GM21576 (cell line): ENCODE results near the gene EMILIN2.
"Not testable (repeated sequence)": the region's sequence is repeated elsewhere in the genome, so short reads cannot be mapped to it uniquely, and the experiment has no call there.

Experiments
- ATAC-seq: cut with Tn5 transposase; IDR thresholded peaks from one replicate; pipeline ENCODE4 v1.9.1; 2021; ENCODE audit warnings: mild to moderate bottlenecking, moderate library complexity; ENCODE audit not compliant: unreplicated experiment

EMILIN2 gene

DNA sequence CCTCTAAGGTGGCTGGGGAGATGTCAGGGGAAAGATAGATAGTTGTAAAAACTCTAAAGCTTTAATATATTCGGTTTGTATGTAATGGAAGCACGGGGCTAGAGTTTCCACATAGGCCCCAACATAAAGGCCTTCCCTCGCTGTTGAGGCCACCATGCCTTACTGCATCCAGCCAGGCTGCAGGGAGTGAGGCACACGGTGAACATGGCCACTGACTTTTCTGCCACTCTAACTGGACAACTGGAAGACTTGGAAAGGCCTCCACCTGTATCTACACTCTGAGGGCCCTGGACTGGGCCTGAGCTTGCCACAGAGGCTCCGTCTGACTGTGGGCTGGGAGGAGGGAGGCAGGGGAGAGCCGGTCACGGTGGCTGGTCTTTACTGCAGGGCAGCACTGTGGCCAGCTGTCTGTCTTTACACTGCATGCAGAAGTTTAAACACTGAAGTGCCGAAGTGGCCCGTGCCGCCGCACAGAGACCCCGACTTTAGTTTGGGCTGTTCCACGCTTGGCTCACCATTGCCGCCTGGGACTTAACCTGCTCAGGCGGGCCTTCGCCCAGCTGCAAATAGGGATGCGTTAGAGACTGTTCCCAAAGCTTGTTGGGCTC lies 66.7 kb downstream of the EMILIN2 start:
- ATAC-seq = no peak

DNA sequence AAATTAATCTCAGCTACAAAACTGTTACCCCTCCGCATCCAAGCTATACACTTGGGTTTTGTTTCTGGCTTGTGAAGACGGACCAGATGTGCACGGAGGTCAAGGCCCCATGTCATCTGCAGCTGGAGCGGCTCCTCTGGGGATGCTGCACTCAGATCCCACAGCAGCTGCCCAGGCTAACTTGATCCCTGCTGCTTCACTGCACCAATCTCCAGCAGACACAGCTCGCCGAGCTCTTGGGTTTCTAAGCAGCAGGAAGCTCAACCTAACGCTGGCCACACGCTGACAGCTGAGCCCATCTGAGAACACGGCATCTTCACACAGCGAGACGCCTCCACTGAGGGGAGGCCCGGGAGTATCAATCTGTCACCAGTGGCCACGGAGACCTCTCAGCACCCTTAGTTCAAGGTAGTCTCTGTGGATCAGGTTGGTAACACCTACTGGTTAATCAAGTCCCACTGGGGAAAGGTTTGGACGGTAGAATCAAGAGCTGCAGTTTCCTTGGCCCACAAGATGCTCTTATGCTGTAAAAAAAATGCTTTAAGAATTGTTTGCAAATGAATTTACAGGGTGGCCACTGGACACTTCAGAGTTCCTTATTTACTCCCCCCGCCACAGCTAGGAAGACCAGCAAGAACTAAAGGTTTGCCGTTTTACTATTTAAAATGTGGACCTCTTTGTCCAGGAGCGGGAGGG lies 67.5 kb downstream of the EMILIN2 start:
- ATAC-seq = no peak

DNA sequence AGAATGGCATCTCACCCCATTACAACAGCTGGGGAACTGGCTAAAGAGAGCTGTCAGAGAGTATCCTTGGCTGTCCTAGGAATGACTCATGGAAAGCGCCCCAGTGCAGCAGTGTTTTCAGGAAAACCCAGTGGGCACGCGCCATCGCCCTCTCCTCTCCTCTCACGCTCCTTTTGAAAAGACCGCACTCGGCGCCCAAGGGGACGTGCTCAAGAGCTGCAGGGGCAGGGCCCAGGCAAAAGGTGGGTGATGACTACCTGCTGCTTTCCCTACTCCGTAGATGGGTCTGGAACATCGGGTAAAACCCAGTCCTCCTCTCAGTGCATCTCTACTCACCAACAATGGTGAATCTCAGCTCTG lies 68.1 kb downstream of the EMILIN2 start:
- ATAC-seq = no peak

- not testable (repeated sequence) for ATAC-seq
These were observed 68.7 kb downstream of the EMILIN2 start for GRCh38 chr18:2915486-2915885.

GRCh38 chr18:2916184-2916583 lies 69.4 kb downstream of the EMILIN2 start:
- ATAC-seq = no peak

- ATAC-seq = peak; percentile 56
These were observed 70.6 kb downstream of the EMILIN2 start for GRCh38 chr18:2917259-2918047.

- ATAC-seq = no peak
These were observed 72.2 kb downstream of the EMILIN2 start for GRCh38 chr18:2918761-2919550.

DNA sequence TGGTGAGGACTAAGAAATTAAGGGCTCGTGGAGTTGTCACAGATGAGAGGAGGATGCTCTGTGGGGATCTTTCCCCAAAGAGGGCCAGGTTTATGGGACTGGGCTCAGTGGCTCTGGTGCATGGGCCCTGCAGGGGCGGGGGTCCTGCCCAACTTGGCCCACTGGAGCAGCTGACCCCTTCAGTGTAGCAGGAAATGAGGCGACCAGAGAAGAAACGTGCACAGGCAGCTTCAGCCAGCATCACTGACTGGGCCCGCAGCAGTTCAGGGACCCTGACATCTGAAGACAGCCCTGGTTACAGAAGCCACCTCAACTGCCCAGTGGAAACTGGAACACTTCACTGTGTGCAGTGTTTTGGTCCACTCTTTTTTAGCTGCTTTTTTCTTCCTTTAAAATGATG lies 72.8 kb downstream of the EMILIN2 start:
- no peak for ATAC-seq

DNA sequence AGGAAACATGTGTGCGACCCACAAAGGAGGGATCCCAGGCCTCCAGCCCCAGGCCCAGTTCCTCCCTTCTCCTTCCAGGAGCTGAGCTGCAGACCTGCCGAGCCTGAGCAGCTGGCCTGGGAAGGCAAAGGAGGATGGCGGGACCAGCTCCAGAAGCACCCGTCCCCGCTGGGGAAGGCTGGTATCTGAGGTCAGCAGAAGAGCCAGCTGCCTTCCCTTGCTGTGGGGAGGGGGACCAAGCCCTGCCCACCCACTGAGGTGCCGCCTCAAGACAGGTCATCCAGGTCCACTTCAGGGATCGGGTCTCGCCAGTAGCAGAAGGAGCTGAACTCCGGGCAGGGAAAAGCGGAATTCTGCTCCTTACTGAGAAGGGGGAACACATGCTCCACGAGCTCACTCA lies 73.2 kb downstream of the EMILIN2 start:
- no peak for ATAC-seq

- no peak for ATAC-seq
These were observed 73.9 kb downstream of the EMILIN2 start for GRCh38 chr18:2920546-2921343.

DNA sequence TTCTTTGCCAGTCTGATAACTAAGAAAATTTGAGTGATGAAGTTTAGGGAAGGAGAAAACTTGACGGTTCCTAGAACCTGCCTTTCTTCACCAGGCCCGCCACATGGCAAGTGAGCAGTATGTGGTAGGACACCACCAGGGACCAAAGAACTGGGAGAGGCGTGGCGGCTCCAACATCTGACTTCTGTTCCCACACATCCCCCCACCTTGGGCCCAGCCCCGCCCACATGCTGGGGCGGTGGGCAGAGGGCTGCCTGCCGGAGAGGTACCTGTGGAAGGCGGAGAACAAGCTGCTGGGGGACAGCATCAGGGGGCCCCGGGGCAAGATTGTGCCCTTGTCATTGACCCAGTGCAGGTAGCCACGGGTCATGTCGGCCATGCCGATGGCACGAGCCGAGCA lies 75.0 kb downstream of the EMILIN2 start:
- ATAC-seq = no peak

DNA sequence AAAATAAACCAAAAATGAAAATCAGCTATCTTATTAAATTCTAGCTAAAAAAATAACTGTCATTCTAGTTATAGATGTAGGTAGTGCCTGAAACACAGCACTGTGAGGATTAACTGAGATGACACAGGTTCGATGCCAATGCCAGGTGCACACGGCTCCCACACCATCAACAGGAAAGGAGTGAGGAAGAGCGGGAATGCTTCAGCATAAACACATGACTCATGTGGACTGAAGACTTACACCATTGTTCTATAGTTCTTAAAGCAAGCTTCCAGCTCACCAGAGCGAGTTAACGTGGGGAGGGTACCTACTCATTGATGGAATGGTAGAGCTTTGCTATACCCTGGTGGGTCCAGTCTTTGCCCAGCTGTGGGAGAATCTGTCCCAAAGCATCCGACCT lies 76.7 kb downstream of the EMILIN2 start:
- ATAC-seq = no peak

DNA sequence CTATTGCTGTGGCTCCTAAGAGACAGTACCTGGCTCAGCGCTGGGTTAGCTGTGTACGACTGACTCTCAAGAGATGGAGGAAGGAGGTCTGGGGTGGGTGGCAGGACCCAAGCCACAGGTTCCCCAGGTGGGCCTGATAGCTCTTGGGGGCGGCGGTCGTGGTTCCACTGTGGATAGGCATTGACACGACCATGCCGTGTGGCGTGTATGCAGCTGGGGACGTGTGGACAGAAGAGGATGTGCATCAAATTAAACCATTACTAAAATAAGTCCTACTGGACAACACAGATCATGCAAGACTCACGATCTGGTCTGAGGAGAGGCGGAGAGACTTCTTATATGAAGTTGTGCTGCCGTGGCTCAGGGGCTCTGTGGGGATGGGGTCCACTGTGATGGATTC lies 78.1 kb downstream of the EMILIN2 start:
- ATAC-seq = no peak

GRCh38 chr18:2926528-2926927 lies 79.7 kb downstream of the EMILIN2 start:
- ATAC-seq = no peak

DNA sequence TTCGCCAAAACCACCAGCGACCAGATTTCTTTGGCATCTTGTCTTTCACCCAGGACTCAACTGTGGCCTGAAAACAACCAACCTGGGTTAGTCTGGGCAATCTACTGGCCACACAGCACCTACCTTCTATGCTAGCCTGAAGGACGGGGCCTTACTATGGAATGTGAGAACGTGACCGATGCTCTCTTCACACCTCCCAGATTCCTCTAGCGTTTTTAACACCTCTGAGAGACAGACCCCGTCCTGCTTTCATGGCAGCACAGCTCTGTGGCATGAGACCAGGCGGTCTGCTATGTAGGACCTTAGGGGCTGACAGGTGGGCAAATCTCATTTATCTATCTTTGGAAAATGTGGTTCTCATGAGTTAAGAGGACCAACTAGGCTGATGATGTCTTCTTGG lies 80.9 kb downstream of the EMILIN2 start:
- no peak for ATAC-seq

DNA sequence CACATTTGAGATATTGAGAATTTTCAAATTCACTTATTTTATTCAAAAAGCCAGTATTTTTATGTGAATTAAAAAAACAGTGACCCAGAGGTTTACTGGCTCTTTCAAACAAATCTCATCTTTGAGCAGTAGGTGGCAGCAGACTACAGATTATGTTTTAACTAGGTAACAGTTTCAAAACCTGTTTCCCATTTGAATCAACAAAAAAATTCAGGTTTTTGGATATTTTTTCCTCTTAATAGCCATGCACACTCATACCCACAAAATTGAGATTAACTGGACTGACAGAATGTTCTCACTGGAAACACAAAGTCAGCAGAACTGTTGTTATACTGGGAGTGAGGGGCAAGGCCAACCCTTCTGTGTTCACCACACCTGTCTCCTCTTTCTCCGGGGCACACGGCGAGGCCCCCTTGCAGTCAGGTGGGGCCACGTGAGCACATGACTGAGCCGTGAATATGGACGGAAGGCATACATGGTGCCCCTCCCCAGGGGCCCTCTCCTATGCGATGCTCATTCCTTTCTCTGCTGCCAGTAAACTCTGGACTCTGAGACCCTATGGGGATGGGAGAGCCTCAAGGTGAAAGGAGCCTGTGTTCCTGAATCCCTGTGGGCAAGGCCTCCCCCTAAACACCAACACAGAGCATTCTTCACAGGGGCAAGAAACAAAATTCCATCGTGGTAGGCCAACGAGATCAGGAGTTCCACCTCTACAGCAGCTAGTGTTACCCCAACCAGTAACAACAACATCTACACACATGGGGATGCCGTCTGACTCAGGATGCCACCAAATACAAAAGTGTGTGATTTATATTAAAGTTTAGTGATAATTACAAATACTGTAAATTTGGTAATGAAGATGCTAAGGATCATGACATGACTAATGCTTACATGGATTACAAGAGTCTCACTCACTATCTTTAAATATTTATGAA lies 85.7 kb downstream of the EMILIN2 start:
- no peak for ATAC-seq

DNA sequence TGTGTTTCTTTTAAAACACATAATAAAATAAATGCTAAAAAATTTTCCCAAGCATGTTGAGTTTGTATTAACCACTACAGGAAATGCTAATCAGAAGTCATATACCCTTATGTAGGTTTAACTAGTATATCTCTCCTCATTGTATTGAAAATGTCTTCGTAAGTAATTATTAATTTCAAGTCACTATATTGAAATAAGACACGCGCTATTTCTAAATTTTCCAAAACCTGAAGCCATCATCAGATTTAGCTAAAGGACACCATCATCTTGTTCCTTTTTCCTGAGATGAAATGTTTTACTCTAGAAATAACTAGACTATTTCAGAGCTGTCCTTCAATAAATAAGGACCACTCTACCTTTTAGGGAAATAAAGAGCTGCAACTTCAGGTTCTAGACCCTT lies 87.2 kb downstream of the EMILIN2 start:
- no peak for ATAC-seq

GRCh38 chr18:2935438-2936192 lies 88.8 kb downstream of the EMILIN2 start:
- ATAC-seq = no peak

DNA sequence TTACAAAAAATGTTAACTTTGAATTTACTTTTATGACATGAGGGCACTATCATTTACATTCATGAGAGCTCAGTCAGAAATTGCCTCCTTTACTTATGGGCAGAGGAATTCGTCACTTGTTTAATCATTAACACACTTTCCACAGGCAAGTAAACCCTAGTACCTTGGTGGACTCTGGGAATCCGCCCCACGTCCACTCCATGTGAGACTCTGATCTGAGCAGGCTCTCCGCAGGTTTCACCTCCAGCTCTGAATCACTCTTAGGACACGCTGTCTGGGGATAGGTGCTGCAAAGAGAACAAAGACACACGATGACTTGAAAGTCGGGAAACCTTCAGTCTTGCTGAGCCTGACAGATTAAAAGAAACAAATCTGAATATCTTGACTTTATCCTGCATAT lies 92.5 kb downstream of the EMILIN2 start:
- no peak for ATAC-seq
